Activated CD4-positive, alpha-beta T cell treated with anti-CD3 and anti-CD28 coated beads, Interleukin-2, Interleukin-6, amounts not matched to agents 100 ng/mL and 50 ng/mL, durations not matched to agents 16 hours and 8 hours (primary cell): Measurements from ENCODE around the gene SLAMF1.

Source experiments
- DNase-seq: peaks from one replicate; pipeline ENCODE4 v3.0.0-alpha.2; 2020

SLAMF1 gene

DNA sequence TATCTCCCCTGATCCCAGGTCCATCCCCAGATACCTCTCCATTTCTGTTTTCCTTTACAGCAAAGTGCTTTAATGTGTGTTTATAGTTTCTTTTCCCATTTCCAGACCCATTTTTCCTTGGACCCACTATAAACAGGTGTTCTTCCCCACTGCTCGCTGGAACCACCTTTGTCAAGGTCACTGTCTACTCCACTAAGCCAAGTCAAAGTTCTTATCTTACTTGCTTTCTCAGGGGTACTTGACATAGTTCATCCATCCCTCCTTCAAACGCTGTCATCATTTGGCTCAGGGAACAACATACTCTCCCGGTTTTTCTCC, 8.3 kb downstream of the SLAMF1 start:
- DNase-seq, result no peak

DNA sequence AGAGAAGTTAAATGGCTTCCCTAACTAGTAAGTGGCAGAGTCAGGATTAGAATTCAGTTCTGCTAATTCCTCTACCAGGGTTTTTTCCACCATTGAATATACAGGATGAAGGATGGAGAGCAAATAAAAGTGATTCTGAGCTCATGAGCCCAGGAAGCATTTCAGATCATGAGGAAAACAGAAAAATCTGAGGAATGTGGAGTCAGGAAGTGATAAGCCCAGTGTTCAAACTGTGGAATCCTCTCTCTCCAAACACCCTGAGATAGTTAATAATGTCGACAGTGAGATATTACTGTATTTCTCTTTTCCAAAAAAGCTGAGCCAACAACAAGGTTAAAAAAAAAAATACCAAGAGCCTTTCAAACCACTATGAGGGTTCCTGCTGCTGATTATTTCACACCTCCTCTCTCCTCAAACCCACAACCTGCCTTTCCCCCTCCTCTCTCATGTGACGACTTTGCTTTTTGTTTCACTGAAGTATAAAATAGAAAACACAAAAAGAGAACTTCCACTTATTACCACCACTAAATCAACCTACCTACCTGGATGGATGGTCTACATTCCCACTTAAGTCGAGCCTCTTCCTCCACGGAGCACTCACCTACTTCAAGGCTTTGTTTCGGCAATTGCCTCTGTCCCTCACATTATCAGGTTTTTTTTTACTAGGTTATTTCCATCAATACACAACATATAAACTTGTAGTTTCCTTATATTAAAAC, 8.9 kb downstream of the SLAMF1 start:
- DNase-seq, result peak; percentile 85

DNA sequence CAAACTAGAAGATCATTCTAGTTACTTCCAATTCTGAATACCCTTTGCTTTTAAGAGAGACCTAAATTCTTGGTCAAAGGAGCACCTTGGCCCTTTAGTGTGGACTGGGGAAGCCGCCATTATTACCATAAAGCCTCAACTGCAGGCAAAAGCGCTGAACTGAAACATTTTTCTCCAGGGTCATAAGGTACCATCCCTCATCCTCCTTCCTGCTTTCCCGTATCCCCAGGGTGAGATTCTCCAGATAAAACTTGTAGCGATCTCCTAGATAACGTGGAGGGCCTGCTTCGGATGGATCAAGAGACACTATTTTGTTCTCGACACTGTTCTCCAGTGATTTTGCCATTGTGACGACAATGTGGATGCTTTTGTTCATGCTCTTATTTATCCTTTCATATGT, 9.8 kb downstream of the SLAMF1 start:
- DNase-seq, result no peak

DNA sequence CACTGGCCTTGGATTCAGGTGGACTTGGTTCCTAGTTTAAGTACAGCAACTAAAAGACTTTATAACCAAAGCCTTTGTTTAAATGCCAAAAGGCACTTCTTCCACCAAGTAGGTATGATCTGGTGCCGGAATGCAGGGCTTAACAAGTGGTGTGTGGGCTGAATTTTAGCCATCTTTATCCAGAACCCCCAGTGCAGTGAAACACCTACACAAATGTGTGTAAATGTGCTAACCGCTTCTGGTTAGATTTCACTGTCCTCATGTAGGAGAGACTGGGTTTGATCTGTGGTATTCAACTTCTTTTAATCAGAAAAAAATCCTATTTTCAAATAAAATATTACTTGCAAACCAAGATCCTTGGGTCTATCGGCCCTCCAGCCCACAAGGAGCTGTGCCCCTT, 10.3 kb downstream of the SLAMF1 start:
- no peak for DNase-seq

DNA sequence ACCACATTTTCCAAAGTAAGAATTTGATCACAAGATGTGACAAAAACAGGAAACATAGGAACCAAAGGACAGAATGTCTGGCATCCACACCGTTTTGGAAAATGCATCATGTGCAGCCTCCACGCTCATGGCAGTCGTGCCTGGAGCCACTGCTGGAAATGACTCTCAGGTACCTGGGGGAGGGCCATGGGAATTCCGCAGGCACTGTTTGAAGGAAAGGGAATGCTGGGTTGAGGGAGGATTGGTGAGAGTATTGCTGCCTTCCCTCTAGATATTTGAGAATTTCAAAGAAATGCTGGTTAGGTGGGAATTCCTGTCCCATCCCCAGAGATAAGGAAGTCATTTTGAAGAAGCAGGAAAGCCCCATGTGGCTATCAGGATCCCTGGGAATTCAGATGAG, 10.8 kb downstream of the SLAMF1 start:
- no peak for DNase-seq

DNA sequence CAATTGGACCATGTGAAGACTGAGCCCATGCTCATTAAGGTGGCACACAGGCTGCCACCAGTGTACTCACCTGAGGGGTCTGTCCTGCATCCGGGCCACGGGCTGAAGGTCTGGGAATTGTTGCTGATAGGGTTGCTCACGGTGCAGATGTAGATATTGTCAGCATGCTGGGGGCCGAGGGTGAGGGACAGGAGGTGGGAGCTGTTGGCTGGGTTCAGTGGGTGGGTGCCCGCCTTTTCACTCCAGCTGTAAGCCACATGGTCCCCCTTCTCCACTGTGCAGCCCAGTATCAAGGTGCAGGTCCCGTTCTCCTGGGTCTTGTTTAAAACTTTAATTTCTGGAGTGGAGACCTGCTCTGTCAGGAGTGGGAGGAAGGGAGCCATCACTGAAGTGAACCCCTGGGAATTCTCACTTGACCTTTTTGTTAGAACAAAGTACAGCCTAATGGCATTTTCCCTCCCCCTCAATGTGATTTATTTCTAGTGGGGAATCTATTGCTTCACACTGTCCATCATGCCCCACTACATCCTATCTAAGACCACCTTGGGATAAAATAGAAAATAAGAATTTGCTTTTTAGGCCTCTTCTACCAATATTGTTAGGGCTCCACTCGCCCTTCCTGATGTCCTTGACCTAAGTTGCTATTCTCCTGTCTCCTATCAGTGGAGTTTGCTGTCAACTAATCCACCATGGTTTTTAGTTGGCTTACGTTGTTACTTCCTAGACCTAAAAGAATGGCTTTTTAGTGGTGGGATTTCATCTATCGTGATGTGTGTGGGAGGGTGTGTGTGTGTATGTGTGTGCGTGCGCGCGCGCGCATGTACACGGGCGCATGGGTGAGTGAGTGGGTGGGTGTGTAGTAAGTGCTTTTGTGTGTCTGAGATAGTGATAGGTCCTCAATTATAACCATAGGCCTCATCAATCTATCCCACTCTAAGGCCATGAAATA, 12.0 kb downstream of the SLAMF1 start:
- DNase-seq, result no peak

DNA sequence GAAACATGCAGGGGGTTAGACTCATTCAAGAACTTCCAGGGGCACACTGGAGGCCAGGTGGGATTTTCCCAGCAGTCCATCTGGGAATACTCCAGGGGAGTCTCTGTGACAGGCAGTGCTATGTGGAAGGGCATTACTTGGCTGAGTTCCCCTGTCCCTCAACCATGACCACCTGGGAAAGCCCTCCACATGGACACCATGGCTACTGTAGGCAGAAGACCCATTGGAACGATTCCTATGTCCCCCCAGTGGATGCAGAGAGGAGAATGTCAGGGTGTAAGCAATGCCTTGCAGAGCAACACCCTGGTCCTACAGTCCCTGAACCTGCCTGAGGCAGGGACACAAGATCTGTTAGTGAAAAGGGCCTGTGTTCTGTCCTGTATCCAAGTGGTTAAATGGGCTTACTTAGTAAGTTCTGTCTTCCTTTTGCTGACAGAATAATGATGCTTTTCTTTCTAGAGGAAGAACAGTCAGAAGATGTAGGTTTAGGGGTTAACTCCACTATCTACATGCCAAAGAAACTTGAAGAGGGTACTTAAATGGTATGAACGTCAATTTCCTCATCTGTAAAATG, 13.4 kb downstream of the SLAMF1 start:
- no peak for DNase-seq

DNA sequence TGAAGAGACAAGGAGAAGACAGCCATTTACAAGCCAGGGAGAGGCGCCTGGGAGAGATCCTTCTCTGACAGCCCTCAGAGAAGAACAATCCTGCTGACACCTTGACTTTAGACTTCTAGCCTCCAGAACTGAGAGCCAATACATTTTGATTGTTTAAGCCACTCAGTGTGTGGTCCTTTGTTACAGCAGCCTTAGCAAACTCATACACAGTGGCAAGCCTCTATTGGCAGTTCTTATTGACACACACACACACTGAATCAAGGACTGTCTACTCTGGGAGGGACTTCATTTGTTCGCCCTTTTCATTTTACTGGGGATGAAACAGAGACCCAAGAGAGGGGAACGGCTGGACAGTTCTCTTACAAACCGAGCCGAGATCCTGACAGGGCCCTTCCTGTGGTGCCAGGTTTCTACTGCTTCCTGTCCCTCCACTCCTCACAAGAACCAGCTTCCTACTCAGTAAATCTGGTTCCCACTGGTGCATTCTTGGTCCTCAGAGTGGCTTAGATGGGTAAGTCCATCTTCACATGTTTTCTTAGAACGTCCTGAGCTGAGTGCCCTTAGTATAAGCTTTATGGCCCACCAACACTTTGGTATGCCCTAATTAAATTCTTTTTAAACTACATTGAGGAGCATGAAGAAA, 14.7 kb downstream of the SLAMF1 start:
- no peak for DNase-seq

DNA sequence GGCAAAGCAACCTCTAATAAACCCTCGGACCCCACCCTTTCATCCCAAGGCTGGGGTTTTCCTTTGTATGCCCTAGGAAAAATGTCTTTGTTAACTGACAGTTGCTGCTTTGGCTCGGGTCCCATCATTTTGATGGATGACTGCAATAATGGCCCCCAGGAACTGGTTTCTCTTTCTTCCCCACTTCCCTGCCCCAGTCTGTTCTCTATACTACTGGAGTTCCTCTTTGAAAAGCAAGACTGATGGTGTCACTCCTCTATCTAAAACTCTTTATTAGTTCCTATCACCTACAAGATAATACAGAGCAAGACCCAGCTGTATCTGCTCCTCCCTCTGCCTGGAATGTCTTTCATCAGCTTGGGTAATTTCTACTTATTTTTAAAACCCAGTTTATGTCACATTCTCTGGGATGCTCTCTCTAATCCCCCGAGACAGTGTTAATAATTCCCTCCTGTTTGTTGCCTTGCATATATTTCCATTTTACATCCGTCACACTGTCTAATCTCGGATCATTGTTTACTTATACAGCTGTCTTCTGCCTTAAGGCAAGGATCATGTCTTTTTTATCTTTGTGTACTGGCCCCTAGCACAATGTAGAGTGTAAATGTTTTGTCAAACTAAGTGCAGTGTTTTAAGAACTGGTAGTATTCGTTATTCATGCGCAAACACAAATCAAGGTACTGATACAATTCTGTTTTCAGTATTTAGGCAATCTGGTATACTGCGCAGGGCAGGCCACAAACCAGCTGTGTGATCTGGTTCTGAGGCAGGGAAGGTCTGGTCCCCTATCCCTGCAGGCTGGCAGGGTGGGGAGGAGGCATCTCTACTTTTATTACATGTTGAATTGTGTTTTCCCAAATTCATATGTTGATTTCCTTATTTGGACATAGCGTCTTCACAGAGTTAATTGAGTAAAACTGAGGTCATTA, 16.1 kb downstream of the SLAMF1 start:
- no peak for DNase-seq

DNA sequence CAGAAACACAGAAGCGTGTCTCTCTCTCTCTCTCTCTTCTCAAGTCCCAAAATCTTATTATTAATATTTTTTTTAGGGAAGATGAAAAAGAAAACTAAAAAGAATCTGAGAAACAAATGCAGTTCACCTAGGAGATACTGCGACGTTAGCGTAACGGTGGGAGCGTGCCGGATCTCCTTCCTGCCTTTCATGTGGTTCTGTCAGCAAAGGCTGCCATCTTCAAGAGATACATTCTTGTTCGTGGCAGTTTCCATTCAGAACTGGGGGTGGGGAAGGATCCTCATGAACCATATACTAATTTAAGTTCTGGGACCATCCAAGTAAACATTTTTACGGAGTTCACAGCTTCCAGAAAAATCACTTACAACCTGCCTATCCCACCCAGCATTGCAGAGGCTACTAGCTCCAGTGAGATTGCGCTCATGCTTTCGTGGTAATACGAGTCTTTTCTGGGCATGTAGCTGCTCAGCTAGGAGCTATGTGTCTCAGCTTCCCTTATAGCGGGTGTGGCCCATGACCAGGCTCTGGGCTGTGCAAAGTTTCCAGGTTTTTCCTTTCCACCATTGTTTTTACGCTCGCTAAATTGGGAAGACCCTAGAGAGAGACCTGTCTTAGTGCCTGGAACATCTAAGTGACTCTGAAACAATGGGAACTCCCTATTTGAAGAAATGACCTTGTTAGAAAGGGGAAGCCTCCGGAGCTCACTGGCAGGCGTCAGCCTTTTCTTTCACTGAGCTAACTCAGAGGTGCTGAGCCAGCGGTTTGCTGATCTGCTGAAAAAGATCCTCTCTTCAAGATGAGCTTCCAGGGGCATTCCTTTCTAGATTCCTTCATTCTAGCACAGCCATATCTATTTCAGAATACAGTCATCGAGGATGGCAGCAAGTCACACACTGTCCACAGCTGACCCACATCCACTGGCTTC, 17.3 kb downstream of the SLAMF1 start:
- DNase-seq, result peak; percentile 74

DNA sequence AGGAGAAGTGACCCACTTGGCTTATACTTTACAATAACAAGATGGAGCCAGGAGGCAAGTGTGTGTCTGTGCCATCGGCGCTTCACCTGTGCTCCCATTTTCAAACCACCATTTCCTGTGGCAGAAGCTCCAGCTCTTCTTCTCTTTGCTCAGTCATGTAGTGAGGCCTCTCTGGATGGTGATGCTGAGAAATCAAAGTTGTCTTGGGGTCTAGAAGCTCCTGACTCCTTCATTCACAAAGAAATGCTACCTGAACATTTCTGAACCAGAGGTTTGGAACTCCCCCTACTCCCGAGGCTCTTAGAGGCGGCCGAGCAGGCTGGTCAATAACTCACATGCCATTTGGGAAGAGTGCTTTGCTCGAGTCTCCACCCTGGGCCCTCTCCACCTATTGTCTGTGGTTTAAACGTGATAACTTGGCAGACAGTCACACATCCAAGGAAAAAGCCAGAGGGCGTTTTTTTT, 18.0 kb downstream of the SLAMF1 start:
- DNase-seq, result no peak

DNA sequence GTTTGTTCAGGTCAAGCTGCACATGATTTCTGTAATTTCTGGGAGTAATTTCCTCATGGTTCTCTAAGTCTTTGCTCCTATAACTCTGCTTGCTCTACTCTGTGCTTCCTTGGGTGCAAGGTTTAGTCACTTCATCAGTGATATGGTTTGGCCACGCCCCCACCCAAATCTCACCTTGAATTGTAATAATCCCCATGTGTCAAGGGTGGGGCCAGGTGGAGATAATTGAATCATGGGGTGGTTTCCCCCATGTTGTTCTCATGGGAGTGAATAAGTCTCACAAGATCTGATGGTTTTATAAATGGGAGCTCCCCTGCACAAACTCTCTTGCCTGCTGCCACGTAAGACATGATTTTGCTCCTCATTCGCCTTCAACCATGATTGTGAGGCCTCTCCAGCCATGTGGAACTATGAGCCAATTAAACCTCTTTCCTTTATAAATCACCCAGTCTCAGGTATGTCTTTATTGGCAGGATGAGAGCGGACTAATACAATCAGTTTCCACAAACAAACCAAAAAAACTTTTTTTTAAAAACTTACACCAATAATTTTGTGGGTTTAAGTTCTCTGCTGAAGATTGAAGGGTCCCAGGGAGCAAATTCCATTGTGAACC, 19.1 kb downstream of the SLAMF1 start:
- DNase-seq, result peak; percentile 78

DNA sequence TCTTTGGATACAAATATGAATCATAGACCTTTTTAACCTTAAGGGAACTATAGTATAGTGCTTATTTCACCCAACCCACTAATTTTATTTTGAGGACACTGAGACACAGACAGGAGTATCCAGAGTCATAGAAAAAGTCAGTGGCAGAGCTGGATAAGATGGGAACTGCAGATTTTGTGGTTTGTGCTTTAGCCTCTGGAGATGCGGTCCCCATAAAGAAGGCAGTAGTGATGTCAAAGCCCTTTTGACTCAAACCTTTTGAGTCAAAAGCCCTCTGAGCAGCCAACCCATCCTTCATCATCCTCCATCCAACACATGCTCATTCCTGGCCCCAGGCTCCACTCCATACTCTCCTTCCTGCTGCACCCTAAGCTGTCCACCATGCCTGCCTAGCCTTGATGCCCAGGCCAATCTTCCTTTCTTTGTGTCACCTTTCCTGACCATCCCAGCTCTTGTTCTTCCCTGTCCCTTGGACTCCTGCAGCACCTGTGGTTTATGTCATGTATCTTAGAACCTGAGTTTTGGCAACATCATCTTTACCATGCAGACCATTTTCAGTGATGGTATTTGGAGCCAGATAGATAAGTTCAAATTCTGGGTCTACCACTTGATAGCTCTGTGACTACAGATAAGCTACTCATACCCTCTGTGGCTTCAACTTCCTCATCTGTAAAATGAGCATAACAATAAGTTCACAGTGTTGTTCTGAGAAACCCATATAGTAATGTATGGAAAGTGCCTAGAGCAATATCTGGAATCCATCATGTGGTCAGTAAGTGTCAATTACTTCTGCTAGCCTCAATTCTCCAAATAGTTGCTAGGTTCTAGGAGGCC, 20.1 kb downstream of the SLAMF1 start:
- peak; percentile 80 for DNase-seq

DNA sequence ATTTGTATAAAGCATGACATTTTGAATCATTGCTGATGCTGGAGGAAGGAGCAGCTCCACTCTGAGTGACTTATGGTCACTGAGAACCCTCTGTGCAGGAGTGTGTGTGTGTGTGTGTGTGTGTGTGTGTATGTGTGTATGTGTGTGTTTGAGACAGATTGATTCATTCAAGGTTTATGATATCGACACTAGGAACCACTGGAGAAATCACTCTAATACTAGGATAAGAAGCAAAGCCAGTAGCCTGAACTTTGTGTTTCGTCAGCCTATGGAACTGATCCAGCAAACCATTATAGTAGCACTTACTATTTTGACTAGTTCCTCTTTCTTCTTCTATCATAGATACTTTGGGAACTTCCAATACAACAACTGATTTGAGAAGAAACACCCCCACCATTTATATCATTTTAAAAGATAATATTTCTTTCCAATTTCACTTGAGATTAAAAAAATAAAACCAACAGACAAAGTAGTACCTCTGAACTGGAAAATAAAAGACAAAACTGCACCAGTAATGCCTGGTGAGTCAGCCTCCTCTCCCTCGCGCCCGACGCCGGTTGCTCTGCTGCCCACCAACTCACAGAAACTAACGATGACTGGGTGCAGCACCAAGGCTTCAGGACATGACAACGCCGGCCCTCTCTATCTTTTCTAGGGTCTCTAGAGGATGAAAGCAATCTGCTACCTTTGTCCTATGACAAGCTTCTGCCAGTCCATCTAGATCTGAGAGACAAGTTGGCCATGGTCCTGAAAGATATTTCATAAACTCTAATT, 20.9 kb downstream of the SLAMF1 start:
- peak; percentile 77 for DNase-seq

DNA sequence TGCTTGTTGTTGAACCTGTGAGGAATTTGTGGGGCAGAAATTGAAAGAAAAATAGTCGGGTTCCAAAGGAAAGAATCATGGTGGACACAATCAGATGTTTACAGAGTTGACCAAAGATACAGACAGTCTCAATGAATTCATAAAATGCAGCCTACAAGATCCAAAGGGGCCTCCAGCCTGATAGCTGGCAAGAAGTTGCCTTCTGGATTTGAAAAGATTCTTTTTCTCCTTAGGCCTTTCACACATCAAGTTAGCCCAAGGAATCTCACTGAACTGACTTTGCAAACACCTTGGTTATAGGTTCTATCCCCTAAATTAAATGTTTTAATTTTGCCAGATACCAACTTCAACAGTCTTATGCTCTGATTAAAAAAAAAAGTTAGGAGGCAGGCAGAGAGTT, 21.5 kb downstream of the SLAMF1 start:
- DNase-seq, result no peak

DNA sequence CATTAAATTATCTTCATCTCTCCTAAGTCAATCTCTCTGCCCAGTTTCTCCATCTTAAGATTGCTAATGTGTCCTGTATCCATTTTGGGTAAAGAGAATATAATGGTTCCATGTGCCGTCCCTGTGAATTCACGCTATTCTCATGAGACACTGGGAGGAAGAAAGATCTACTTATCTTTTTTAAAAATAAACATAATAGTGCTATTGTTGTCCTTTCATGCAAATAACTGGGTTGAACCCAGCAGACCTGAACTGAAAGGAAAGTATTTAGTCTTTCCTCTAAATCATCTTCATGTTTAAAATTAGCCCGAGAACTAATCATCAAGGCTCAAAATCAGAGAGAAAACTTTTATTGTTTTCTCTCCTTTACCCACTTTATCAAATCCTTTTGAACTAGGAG, 22.4 kb downstream of the SLAMF1 start:
- DNase-seq, result no peak

DNA sequence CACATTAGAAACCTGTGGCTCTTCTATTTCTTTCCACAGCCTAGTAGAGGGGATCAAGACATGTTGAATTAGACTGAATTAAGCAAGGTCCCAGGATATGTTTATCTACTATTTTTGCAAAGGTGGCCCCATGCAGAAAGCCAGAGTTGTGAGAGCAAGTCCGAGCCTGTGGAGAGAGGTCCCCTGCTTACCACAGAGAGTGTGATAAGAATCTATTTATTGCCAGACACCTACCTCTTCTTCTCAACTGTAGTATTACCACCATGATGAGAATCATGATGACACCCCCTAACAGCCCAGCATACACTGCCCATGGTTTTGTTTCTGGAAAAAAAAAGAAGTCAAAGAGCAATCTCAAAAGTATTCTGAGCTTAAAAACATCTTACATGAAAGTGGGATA, 23.0 kb downstream of the SLAMF1 start:
- no peak for DNase-seq

DNA sequence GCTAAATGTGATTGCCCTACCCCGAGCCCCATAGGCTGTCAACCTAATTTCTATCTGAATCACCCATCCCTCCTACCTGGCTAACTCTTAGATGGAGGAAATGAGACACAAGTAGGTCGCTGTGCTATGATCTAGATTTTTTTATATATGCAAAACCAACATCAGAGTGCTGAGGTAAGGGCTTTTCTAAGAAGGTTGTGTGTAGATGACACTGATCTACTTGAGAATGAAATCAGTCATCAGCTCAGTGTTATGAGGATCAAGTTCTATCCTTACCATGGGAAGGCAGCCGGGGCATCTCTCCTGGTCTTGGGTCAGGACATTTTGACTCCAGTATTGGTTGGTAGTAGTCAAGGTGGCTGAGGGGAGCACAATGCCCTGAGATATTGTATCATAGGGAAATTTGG, 23.6 kb downstream of the SLAMF1 start:
- DNase-seq, result peak; percentile 88
